GM18507 (cell line): Measurements from ENCODE around the gene GABRB2.
"Not testable (repeated sequence)": the region's sequence is repeated elsewhere in the genome, so short reads cannot be mapped to it uniquely, and the experiment has no call there.

Source experiments
- DNase-seq: peaks from one replicate; pipeline ENCODE4 v3.0.0; 2011; ENCODE audit warnings: low read depth; ENCODE audit not compliant: insufficient read length; ENCODE audit errors: extremely low spot score
- FAIRE-seq: peaks from 2 replicates; lab custom pipeline; 2011; peaks lifted over from hg19 to GRCh38; lab: Jason Lieb, UNC

The GABRB2 gene

DNA sequence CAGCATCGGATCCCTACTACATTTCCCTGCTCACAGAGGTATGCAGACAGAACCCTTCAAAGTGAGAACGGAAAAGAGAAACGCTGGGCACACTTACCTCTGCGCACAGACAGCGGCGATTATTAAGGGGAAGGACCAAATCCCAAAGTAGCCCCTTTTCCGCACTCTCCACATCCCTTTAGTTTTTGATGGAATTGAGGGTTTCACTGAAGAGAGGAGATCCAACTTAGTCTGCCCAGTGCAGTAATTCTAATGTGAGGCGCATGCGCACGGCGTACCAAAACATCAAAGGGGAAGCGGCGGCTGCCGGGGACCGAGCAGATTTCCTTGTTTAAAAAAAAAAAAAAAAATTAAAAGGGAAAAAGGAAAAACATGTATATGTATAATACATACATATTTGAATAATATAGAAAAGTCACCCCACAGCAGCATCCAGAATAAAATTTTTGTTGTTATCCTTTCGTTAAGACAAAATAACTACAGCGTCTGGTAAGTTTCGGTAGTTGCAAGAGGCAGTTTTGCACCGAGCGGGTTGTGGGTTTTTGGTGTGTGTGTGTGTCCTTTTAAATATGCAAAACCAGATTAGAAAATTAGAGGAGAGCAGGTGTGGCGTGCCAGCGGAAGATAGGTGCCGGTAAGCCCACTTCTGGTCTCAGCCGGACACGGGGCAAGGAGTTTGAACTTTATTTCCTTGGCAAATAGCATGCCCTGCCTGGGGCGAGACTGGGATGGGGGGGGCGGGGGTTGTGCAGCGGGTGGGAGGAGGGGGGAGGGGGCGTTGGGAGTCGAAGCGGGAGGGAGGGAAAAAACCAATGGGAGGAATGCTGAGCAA, at the start of gene GABRB2:
Gene GABRB2, minus strand, starts transcription at position 256 of the 832 bp plus-strand sequence. Its CDS starts 82 bp downstream, at position 174.
- DNase-seq (peak; percentile 45), FAIRE-seq (peak; percentile 71)

- no peak for FAIRE-seq
Measured at GRCh38 chr5:161585798-161586197, 39.3 kb upstream of the GABRB2 start.

GRCh38 chr5:161580621-161581020, 34.1 kb upstream of the GABRB2 start:
- no peak for FAIRE-seq
- no peak for DNase-seq

More at GRCh38 chr5:161585798-161586197, 39.3 kb upstream of the GABRB2 start:
- DNase-seq: no peak

- FAIRE-seq (no peak), DNase-seq (no peak)
Measured at GRCh38 chr5:161572914-161573313, 26.4 kb upstream of the GABRB2 start.

GRCh38 chr5:161566081-161566480, 19.6 kb upstream of the GABRB2 start:
- FAIRE-seq: no peak
- DNase-seq: no peak

- no peak for DNase-seq
- no peak for FAIRE-seq
Measured at GRCh38 chr5:161562446-161562845, 15.9 kb upstream of the GABRB2 start.

- no peak for DNase-seq
- FAIRE-seq: no peak
Measured at GRCh38 chr5:161549106-161549505, 2.6 kb upstream of the GABRB2 start.

DNA sequence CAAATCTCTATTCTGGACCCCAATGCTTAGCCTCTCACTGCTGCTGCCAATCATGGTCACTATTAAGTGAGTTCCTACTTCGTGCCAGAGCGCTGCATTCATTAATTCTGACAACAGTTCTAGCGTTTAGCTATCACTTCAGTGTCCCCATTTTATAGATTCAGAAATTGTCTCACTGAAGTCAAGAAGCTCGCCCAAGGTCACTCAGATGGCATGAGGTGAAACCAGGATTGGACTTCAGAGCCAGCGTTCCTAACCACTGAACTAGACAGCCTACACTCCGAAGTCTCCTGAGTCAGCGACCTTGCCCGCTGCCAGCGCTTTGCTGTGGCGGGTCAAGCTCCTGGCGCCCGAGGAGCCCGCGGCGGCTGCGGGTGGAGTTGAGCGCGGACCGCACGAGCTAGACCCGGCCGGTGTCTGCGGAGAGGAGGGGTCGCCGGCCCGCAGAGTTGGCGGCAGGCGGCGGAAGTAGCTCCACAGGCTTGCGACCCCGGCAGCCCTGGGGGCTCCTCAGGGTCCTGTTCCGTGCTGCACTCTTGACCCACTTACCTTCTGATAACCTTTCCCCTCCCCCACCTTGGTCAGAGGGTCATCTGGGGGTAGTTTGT, 2.1 kb upstream of the GABRB2 start:
- DNase-seq (no peak), FAIRE-seq (no peak)

GRCh38 chr5:161547738-161548486, 1.4 kb upstream of the GABRB2 start:
- FAIRE-seq: no peak
- DNase-seq: no peak

- DNase-seq (no peak), FAIRE-seq (no peak)
Measured at GRCh38 chr5:161547406-161547737, 847 bp upstream of the GABRB2 start.

DNA sequence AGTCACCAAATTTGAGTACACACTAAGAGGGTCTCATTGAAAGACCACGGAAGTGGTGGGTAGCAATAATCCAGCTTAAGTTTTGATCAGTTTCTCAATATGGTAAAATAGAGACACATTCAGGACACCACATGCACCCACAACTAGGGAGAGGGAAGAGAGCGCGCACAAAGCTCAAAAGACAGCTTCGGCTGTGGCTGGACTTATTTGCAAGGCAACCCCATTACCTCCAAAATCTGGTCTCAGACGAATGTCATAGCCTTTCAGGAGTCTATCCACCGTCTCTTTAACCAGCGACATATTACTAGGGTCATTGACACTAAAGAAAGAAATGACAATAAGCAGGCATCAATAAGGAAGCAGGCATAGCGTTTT, 443 bp downstream of the GABRB2 start:
- no peak for FAIRE-seq
- DNase-seq: no peak

DNA sequence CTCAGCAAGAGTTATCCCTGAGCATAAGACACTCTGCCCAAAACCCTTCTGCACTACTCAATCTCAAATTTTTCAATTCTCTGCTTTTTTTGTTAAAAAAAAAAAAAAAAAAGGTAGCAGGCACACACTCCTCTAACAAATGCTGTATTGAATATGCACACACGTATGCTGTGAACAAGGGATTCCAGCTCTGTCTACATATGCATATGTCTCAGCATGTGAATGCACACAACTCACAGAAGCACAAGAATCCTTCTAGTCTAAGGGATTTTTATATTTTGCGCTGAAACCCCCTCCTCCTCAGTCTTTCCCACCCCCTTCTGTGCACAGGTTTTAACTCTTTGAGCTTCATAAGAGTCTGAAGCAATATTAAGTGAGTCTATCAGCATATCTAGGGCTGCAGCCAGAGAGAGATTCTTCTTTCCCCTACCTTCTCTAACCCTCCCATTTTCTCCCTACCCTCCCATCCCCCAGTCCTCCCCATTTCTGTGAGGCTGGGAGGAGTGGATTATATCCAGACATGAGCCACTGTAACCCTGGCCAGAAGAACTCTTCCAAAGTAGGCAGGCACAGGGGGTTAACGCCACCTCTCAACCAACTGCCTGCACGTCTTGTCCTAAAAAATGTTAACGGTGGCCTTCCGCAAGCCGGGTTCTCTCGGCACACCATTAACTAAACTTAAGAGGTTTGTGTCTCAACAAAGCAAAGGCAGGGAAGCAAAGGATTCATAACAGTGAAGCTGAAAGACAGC, 1.0 kb downstream of the GABRB2 start:
- FAIRE-seq: no peak
- DNase-seq: no peak

- FAIRE-seq (peak; percentile 75), DNase-seq (no peak)
Measured at GRCh38 chr5:161544350-161544765, 2.2 kb downstream of the GABRB2 start.

DNA sequence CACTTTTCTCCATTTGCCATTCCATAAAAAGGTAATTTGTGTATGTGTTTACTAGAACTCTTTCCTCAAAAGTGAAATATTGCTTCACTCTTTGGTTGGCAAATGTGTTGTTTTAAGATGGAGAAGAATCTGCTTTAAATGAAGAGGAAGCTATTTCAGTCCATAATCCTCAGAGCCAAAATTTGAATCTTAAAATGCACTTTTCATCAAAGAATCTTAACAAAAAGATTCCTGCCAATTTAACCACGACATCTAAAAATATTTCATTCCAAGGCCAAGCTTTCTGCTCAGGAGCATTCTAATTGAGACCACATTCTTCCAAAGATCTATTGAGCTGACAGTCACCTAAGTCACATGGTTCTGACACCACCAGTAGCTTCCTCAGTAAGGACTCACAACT, 7.5 kb downstream of the GABRB2 start:
- DNase-seq (no peak), FAIRE-seq (no peak)

DNA sequence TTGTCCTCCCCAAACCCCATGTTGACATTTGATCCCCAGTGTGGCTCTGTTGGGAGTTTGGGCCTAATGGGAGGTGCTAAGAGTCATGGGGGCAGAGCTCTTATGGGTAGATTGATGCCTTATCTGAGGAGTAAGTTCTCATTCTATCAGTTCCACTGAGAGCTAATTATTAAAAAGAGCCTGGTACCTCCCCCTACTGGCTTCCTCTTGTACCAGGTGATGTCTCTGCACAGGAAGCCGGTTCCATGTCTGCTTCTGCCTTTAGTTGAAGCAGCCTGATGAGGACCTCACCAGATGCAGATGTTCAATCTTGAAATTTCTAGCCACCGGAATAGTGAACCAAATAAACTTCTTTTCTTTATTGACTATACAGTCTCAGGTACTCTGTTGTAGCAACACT, 10.8 kb downstream of the GABRB2 start:
- DNase-seq: no peak
- peak; percentile 24 for FAIRE-seq

- FAIRE-seq: no peak
Measured at GRCh38 chr5:161530700-161531099, 15.8 kb downstream of the GABRB2 start.

GRCh38 chr5:161513942-161514341, 32.6 kb downstream of the GABRB2 start:
- FAIRE-seq (no peak), DNase-seq (no peak)

More at GRCh38 chr5:161530700-161531099, 15.8 kb downstream of the GABRB2 start:
- no peak for DNase-seq

DNA sequence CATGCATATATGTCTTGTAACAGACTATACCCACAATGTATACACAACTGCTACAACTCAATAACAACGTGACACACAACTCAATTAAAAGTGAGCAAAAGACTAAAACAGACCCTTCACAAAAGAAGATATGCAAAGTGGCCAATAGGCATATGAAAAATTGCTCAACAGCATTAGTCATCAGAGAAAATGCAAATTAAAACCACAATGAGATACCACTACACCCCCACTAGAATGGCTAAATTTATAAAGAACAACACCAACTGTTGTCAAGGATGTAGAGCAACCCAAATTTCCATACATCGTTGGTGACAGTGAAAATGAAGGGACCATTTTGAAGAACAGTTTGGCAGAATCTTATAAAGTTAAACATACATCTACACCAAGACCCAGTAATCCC, 38.9 kb downstream of the GABRB2 start:
- no peak for DNase-seq
- FAIRE-seq: no peak

- FAIRE-seq: not testable (repeated sequence)
Measured at GRCh38 chr5:161505160-161505559, 41.4 kb downstream of the GABRB2 start.

DNA sequence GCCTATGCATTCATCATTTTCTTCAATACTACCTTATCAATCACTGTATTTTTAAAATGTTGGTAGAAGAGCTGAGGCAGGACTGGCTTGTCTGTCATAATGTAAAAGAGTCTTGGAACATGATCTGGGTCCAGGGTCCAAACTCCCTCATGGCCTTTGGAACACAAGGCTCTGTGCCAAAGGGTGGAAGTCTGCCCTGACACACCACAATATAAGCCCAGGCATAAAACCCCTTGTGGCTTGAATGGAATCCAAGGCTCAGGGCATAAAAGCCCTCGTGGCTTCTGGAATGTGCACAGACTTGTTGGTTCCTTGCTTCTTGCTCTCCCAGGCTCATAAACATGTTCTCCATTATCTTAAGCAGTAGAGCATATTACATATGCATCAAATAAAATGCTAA, 48.0 kb downstream of the GABRB2 start:
- DNase-seq: no peak
- no peak for FAIRE-seq

More at GRCh38 chr5:161505160-161505559, 41.4 kb downstream of the GABRB2 start:
- DNase-seq: not testable (repeated sequence)
